ENCODE measurements around the gene BARHL1. TPM values are rescaled to one million over a fixed set of nuclear protein-coding genes. Genes with fewer than 3 reads are reported as not detected.
A peak's percentile ranks its signal among the peaks of the same experiment; 100 is the strongest.

Gene BARHL1
- total RNA-seq, 1 donor from 2014 or later: not detected

DNA sequence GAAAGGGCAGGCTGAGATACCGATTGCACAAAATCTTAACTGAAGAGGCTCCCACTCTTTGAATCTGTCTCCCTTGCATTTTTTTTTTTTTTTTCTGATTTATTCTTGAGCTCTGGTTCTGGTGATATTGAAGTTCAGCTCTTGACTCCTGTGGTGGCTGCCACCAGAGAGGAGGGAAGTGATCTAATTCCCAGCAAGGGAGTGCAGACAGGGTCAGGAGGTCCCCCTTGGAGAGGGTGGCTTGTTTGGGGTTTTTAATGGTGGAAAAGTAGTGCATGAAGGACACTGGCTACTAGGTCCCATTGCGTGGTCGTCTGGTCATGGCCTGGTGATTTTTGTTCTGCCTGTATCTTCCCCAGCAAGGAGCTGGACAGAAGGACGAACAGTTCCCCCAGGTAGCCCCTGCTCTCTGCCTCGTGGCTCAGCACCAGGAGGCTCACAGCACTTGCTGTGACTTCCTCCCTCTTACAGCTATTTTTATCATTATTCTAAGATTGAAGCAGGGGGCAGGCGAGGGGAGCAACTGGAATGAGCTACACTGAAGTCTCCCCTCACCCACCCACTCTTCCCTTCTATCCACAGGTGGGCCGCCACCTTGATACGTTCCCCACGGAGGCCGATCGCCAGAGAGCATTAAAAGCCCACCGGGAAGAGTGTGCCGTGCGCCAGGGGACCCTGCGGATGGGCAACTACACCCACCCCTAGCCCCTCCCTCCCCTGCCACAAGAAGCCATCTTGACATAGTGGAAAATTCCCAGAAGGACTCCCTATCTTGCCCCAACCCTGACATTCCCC is 10.4 kb upstream of the BARHL1 start:
- Histone ChIP-seq H3K4me3 (no peak overlapping the region), H3K4me1 (no peaks in the 10 kb centered on the region), H3K27ac (no peak overlapping the region), H3K36me3 (no peaks in the 10 kb centered on the region), H3K27me3 (peaks cover 25% of the 10 kb centered on the region), H3K9me3 (no peaks in the 10 kb centered on the region)
- no peak for DNase-seq
- TF ChIP-seq, protein P1, sequence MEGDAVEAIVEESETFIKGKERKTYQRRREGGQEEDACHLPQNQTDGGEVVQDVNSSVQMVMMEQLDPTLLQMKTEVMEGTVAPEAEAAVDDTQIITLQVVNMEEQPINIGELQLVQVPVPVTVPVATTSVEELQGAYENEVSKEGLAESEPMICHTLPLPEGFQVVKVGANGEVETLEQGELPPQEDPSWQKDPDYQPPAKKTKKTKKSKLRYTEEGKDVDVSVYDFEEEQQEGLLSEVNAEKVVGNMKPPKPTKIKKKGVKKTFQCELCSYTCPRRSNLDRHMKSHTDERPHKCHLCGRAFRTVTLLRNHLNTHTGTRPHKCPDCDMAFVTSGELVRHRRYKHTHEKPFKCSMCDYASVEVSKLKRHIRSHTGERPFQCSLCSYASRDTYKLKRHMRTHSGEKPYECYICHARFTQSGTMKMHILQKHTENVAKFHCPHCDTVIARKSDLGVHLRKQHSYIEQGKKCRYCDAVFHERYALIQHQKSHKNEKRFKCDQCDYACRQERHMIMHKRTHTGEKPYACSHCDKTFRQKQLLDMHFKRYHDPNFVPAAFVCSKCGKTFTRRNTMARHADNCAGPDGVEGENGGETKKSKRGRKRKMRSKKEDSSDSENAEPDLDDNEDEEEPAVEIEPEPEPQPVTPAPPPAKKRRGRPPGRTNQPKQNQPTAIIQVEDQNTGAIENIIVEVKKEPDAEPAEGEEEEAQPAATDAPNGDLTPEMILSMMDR (IDR thresholded peaks at IDR 0.05): no peak
- intact Hi-C loops (cut with DNase I): no loop called here
- ATAC-seq: no peak

DNA sequence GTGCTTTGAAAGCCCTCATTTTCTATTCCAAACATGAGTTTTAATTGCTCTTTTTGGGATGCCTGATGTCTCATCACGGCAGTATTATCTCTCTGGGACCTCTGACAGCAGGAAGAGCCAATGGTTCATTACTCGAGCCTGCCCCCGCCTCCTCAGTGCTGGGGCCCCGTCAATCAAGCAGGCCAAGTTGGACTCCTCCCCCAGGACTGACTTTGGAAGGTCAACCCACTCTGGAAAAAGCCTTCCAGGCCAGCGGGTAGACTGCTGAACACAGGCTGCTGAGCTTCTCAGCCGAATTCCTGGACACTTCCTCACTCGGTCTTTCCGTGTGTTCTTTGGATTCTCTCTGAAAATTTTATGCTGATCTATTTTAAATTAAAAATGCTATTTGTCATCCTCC is 9.5 kb upstream of the BARHL1 start:
- Histone ChIP-seq H3K4me3 (no peak overlapping the region), H3K4me1 (no peaks in the 10 kb centered on the region), H3K27me3 (peaks cover 34% of the 10 kb centered on the region), H3K9me3 (no peaks in the 10 kb centered on the region), H3K27ac (no peak overlapping the region), H3K36me3 (no peaks in the 10 kb centered on the region)
- DNase-seq (no peak), ATAC-seq (no peak)
- intact Hi-C loops (cut with DNase I): no loop called here
- TF ChIP-seq, protein P1 (IDR thresholded peaks at IDR 0.05): no peak

DNA sequence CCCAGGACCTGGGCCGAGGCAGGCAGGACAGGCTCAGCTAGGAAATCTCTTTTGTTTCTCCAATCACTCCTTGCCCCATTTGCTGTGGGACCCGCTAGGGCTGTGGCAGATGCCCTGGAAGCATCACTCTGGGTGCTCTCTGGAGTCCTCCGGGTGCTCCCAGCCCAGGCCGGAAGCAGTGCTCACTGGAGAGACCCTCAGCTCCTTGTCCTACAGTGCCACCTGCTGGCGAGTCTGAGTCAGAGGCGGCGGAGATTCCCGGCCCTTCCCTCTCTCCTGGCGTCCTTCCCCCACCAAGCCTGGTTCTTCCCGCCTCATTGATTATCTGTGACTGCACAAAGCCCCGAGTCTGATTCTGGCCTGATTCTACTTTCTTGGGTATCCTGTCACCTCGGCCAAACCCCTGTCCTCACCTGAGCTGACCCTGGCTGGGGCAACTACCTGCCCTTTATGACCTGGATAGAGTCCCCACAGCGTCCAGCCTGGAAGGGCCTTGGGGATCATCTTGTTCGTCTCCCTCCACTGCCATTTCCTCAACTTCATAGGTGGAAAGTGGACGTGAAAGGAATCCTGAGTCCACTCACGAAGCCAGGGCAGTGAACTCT is 7.3 kb upstream of the BARHL1 start:
- intact Hi-C loops (cut with DNase I): no loop called here
- H3K27ac ChIP-seq: no peak overlapping the region
- TF ChIP-seq, protein P1 (IDR thresholded peaks at IDR 0.05): peak; percentile 59
- no peak overlapping the region for H3K4me3 ChIP-seq
- H3K27me3 ChIP-seq: peaks cover 56% of the 10 kb centered on the region
- ATAC-seq: peak; percentile 83
- no peaks in the 10 kb centered on the region for H3K9me3 ChIP-seq
- H3K36me3 ChIP-seq: no peaks in the 10 kb centered on the region
- DNase-seq: peak; percentile 80
- H3K4me1 ChIP-seq: no peaks in the 10 kb centered on the region

DNA sequence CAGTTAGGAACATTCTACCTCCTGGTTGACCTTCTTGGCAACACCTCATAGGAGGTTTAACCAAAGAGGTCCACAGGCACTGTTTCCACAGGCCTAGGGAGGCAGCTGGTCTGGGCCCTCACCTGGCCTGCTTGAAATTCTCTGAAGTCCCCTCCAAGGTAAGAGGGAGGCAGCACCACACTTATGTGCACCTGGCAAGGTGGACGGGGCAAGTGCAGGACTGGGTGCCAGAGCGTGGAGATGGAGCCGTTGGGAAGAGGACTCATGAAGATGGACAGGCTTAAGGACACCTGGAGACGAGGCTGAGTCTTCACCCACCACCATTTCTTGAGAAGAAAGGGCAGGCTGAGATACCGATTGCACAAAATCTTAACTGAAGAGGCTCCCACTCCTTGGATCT is 6.6 kb upstream of the BARHL1 start:
- no peak for DNase-seq
- no peak for ATAC-seq
- Histone ChIP-seq H3K4me3 (no peak overlapping the region), H3K36me3 (no peaks in the 10 kb centered on the region), H3K4me1 (no peaks in the 10 kb centered on the region), H3K27me3 (peaks cover 63% of the 10 kb centered on the region), H3K27ac (no peak overlapping the region), H3K9me3 (no peaks in the 10 kb centered on the region)
- TF ChIP-seq, protein P1 (IDR thresholded peaks at IDR 0.05): no peak
- intact Hi-C loops (cut with DNase I): no loop called here

DNA sequence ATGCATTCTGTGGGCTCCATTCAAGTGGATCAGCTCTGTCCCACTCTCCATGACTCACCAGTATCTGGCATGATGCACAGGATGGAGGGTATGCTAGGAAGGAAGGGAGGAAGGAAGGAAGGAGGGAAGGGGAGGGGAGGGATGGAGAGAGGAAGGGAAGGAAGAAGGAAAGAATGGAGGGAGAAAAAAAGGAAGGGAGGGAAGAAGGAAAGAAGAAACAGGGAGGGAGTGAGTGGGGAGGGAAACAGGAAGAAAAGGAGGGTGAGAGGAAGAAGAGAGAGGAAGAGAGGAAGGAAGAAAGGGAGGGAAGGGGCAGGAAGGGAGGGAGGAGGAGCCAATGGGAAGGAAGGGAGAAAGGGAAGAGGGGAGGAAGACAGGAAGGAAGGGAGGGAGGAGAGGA is 5.3 kb upstream of the BARHL1 start:
- peaks cover 73% of the 10 kb centered on the region for H3K27me3 ChIP-seq
- ATAC-seq: no peak
- no peak overlapping the region for H3K4me3 ChIP-seq
- H3K4me1 ChIP-seq: peaks cover 5% of the 10 kb centered on the region
- no peak for DNase-seq
- intact Hi-C loops (cut with DNase I): no loop called here
- TF ChIP-seq, protein P1 (IDR thresholded peaks at IDR 0.05): no peak
- no peaks in the 10 kb centered on the region for H3K36me3 ChIP-seq
- H3K9me3 ChIP-seq: no peaks in the 10 kb centered on the region
- H3K27ac ChIP-seq: no peak overlapping the region

All from upper lobe of right lung (tissue), 1 donor.